Hepatocyte (in vitro differentiated cells): Measurements from ENCODE around the gene TTLL12. TPM values are rescaled to one million over a fixed set of nuclear protein-coding genes. Genes with fewer than 3 reads are reported as not detected.

Source experiments
- DNase-seq: peaks from one replicate; pipeline ENCODE4 v3.0.0-alpha.2; 2016; ENCODE audit warnings: low spot score
- H2AFZ ChIP-seq: fragments of 200-600 bp; sonication (generic); 2 replicates; pipeline ENCODE4 v1.6.0; 2016; ENCODE audit warnings: antibody characterized with exemption, mild to moderate bottlenecking
- H3K27ac ChIP-seq: fragments of 200-600 bp; sonication (generic); 2 replicates; pipeline ENCODE4 v1.5.1; 2016; ENCODE audit warnings: mild to moderate bottlenecking
- H3K27me3 ChIP-seq: fragments of 200-600 bp; sonication (generic); 2 replicates; pipeline ENCODE4 v1.6.1; 2016
- H3K36me3 ChIP-seq: fragments of 200-600 bp; sonication (generic); replicated peaks from 2 replicates; pipeline ENCODE4 v1.5.1; 2016; ENCODE audit warnings: low read depth; ENCODE audit not compliant: insufficient read depth
- H3K4me1 ChIP-seq: fragments of 200-600 bp; sonication (generic); 2 replicates; pipeline ENCODE4 v1.5.1; 2016; ENCODE audit warnings: mild to moderate bottlenecking, moderate library complexity; ENCODE audit not compliant: insufficient read depth
- H3K4me2 ChIP-seq: fragments of 200-600 bp; sonication (generic); 2 replicates; pipeline ENCODE4 v1.6.0; 2016
- H3K4me3 ChIP-seq: fragments of 200-600 bp; sonication (generic); 2 replicates; pipeline ENCODE4 v1.5.1; 2016; ENCODE audit warnings: mild to moderate bottlenecking
- H3K79me2 ChIP-seq: fragments of 200-600 bp; sonication (generic); 2 replicates; pipeline ENCODE4 v1.6.0; 2017; ENCODE audit warnings: mild to moderate bottlenecking
- H3K9me2 ChIP-seq: fragments of 200-600 bp; sonication (generic); replicated peaks from 2 replicates; pipeline ENCODE4 v1.6.0; 2017; ENCODE audit warnings: mild to moderate bottlenecking; ENCODE audit not compliant: insufficient read depth
- H3K9me3 ChIP-seq: fragments of 200-600 bp; sonication (generic); 2 replicates; pipeline ENCODE4 v1.5.1; 2016; ENCODE audit warnings: low read depth, mild to moderate bottlenecking
- H4K20me1 ChIP-seq: fragments of 200-600 bp; sonication (generic); 2 replicates; pipeline ENCODE4 v1.6.0; 2016; ENCODE audit warnings: mild to moderate bottlenecking; ENCODE audit not compliant: insufficient read depth, poor library complexity, severe bottlenecking
- CTCF ChIP-seq: fragments of 200-600 bp; sonication (generic); IDR thresholded peaks from 2 replicates; pipeline ENCODE4 v1.5.1; 2016; ENCODE audit warnings: antibody characterized with exemption, mild to moderate bottlenecking; ENCODE audit not compliant: poor library complexity
- EZH2 ChIP-seq: fragments of 200-600 bp; sonication (generic); IDR thresholded peaks from 2 replicates; pipeline ENCODE4 v1.6.1; 2016; ENCODE audit warnings: antibody characterized with exemption, mild to moderate bottlenecking, borderline replicate concordance
- EZH2phosphoT487 ChIP-seq: fragments of 200-600 bp; sonication (generic); IDR thresholded peaks from one replicate; pipeline ENCODE4 v1.6.1; 2018; ENCODE audit warnings: antibody characterized with exemption, mild to moderate bottlenecking, low read depth, moderate library complexity; ENCODE audit not compliant: unreplicated experiment, severe bottlenecking
- WGBS: methylation state at CpG from one replicate; pipeline ENCODE4 v1.1.6; 2016; ENCODE audit warnings: low lambda C conversion rate; ENCODE audit errors: missing lambda C conversion rate; 5-methylcytosine and 5-hydroxymethylcytosine counted together
- polyA plus RNA-seq: library from polyadenylated mRNA; unstranded; fragments of >200 nt; fragmentation: Nextera tagmentation; extraction: Ambion mirVana; gene quantifications from 2 replicates; pipeline ENCODE4 v1.2.1, GENCODE V29; 2016
- total RNA-seq: library from RNA; depleted of rRNA; stranded (reverse); fragments of >200 nt; gene quantifications from 2 replicates; pipeline ENCODE4 v1.2.3, GENCODE V29; 2014

Gene TTLL12
- total and polyA plus RNA-seq, 2 experiments from 2014 or later = 40.9 to 50.3 TPM

- Histone ChIP-seq H3K4me1 (no peaks in the 10 kb centered on the region), H4K20me1 (no peaks in the 10 kb centered on the region), H2AFZ (no peak overlapping the region), H3K27ac (no peak overlapping the region), H3K27me3 (no peaks in the 10 kb centered on the region), H3K36me3 (no peaks in the 10 kb centered on the region), H3K4me2 (no peak overlapping the region), H3K9me3 (no peaks in the 10 kb centered on the region), H3K4me3 (no peak overlapping the region), H3K79me2 (no peaks in the 10 kb centered on the region), H3K9me2 (no peaks in the 10 kb centered on the region)
- TF ChIP-seq EZH2 (no peak), EZH2phosphoT487 (no peak), CTCF (no peak)
- 94% methylated on average over 19 of the region's 19 CpGs for WGBS
- no peak for DNase-seq
These were observed 14.7 kb downstream of the TTLL12 start for GRCh38 chr22:43172191-43172590.

DNA sequence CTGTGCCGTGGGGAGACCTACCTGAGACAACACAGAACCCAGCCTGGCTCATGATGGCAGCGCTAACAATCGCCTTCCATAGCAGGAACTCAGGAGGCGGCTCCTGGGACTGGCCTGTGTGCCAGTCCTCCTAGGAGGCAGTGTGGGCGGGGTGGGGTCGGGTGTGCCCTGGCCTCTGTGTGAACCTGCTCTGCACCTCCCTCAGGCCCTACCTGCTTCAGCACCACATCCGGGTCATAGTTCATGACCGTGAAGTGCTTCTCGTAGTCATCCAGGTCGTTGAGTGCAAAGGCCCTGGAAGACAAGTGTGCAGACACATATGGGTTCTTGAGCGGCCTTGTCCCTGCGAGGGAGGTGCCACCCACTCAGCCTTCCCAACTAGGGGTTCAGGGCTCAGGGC is 15.3 kb downstream of the TTLL12 start:
- Histone ChIP-seq H3K27ac (no peak overlapping the region), H3K36me3 (no peaks in the 10 kb centered on the region), H3K9me2 (no peaks in the 10 kb centered on the region), H2AFZ (no peak overlapping the region), H3K4me2 (no peak overlapping the region), H4K20me1 (no peaks in the 10 kb centered on the region), H3K79me2 (no peaks in the 10 kb centered on the region), H3K4me3 (no peak overlapping the region), H3K9me3 (no peaks in the 10 kb centered on the region), H3K4me1 (no peaks in the 10 kb centered on the region), H3K27me3 (no peaks in the 10 kb centered on the region)
- TF ChIP-seq CTCF (no peak), EZH2 (no peak), EZH2phosphoT487 (no peak)
- DNase-seq = no peak
- 91% methylated on average over 12 of the region's 12 CpGs for WGBS

GRCh38 chr22:43171019-43171491 is 15.9 kb downstream of the TTLL12 start:
- H3K4me2 ChIP-seq = no peak overlapping the region
- no peak overlapping the region for H3K27ac ChIP-seq
- H3K27me3 ChIP-seq = no peaks in the 10 kb centered on the region
- no peaks in the 10 kb centered on the region for H3K79me2 ChIP-seq
- no peaks in the 10 kb centered on the region for H3K9me2 ChIP-seq
- no peaks in the 10 kb centered on the region for H3K36me3 ChIP-seq
- no peaks in the 10 kb centered on the region for H4K20me1 ChIP-seq
- H3K4me1 ChIP-seq = no peaks in the 10 kb centered on the region
- H3K9me3 ChIP-seq = no peaks in the 10 kb centered on the region
- H2AFZ ChIP-seq = no peak overlapping the region
- 90% methylated on average over 14 of the region's 14 CpGs for WGBS
- no peak for DNase-seq
- H3K4me3 ChIP-seq = no peak overlapping the region
- no peak for TF ChIP-seq EZH2
- no peak for TF ChIP-seq EZH2phosphoT487
- TF ChIP-seq CTCF = no peak

DNA sequence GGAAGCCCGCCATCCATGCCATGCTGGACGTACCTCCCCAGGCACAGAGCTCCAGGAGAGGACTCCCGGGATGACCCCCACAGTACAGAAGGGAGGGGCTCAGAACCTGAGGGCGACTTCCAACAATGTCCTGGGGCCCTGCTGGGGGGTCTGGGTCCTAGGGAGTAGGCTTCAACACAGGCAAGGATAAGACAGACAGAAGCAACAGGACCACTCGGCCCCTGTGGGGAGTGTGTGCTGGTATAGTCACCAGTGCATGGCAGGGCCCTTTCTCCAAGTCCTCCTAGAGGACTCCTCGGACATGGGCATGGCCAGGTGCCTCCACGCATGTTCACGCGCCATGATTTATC is 16.8 kb downstream of the TTLL12 start:
- 97% methylated on average over 9 of the region's 9 CpGs for WGBS
- no peaks in the 10 kb centered on the region for H3K36me3 ChIP-seq
- no peak for TF ChIP-seq EZH2
- TF ChIP-seq EZH2phosphoT487 = no peak
- TF ChIP-seq CTCF = no peak
- H3K4me3 ChIP-seq = no peak overlapping the region
- H2AFZ ChIP-seq = no peak overlapping the region
- H3K4me2 ChIP-seq = no peak overlapping the region
- H3K9me3 ChIP-seq = no peaks in the 10 kb centered on the region
- no peaks in the 10 kb centered on the region for H4K20me1 ChIP-seq
- no peaks in the 10 kb centered on the region for H3K27me3 ChIP-seq
- no peak overlapping the region for H3K27ac ChIP-seq
- H3K4me1 ChIP-seq = no peaks in the 10 kb centered on the region
- no peaks in the 10 kb centered on the region for H3K79me2 ChIP-seq
- DNase-seq = no peak
- no peaks in the 10 kb centered on the region for H3K9me2 ChIP-seq
